Right kidney (tissue), 1 donor: ENCODE measurements around the gene LRRC4C.
A peak's percentile ranks its signal among the peaks of the same experiment; 100 is the strongest.

Experiments used
- DNase-seq: peaks from one replicate; pipeline ENCODE4 v3.0.0-alpha.2; 2016

LRRC4C gene

GRCh38 chr11:40360206-40360798 lies 1099.2 kb downstream of the LRRC4C start:
- no peak for DNase-seq

GRCh38 chr11:40354121-40354520 lies 1105.3 kb downstream of the LRRC4C start:
- no peak for DNase-seq

- DNase-seq = no peak
Measured at GRCh38 chr11:40340911-40341310, 1118.5 kb downstream of the LRRC4C start.

- no peak for DNase-seq
Measured at GRCh38 chr11:40338739-40339138, 1120.7 kb downstream of the LRRC4C start.

GRCh38 chr11:40338062-40338461 lies 1121.4 kb downstream of the LRRC4C start:
- DNase-seq = no peak

DNA sequence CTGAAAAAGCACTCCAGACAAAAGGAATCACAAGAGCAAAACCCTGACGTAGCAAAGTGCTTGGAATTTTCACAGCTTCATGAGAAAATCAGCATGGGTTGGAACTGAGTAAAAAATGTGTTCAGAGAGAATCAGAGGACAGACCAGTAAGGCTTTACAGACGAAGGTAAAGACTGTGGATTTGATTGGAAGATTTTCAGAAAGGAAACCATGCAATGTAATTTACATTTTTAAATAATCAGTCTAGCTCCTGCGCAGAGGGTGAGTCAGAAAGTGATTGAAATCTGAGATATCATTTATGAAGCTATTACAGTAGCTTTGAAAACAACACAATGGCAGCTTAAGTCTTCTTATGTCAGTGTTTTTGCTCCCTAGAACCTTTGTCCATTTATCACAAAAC lies 1122.3 kb downstream of the LRRC4C start:
- DNase-seq = no peak

GRCh38 chr11:40328890-40329614 lies 1130.4 kb downstream of the LRRC4C start:
- peak; percentile 3 for DNase-seq

GRCh38 chr11:40323241-40323640 lies 1136.2 kb downstream of the LRRC4C start:
- no peak for DNase-seq

- DNase-seq = no peak
Measured at GRCh38 chr11:40321537-40321936, 1137.9 kb downstream of the LRRC4C start.

- no peak for DNase-seq
Measured at GRCh38 chr11:40316171-40316570, 1143.3 kb downstream of the LRRC4C start.

GRCh38 chr11:40315122-40315521 lies 1144.3 kb downstream of the LRRC4C start:
- DNase-seq = no peak

GRCh38 chr11:40314327-40314726 lies 1145.1 kb downstream of the LRRC4C start:
- no peak for DNase-seq

- DNase-seq = no peak
Measured at GRCh38 chr11:40306938-40307548, 1152.4 kb downstream of the LRRC4C start.

GRCh38 chr11:40302669-40303068 lies 1156.8 kb downstream of the LRRC4C start:
- no peak for DNase-seq

- DNase-seq = no peak
Measured at GRCh38 chr11:40295466-40295865, 1164.0 kb downstream of the LRRC4C start.

GRCh38 chr11:40294741-40295140 lies 1164.7 kb downstream of the LRRC4C start:
- DNase-seq = no peak

GRCh38 chr11:40294349-40294735 lies 1165.1 kb downstream of the LRRC4C start:
- DNase-seq = no peak

GRCh38 chr11:40293655-40294348 lies 1165.7 kb downstream of the LRRC4C start:
- peak; percentile 95 for DNase-seq

DNA sequence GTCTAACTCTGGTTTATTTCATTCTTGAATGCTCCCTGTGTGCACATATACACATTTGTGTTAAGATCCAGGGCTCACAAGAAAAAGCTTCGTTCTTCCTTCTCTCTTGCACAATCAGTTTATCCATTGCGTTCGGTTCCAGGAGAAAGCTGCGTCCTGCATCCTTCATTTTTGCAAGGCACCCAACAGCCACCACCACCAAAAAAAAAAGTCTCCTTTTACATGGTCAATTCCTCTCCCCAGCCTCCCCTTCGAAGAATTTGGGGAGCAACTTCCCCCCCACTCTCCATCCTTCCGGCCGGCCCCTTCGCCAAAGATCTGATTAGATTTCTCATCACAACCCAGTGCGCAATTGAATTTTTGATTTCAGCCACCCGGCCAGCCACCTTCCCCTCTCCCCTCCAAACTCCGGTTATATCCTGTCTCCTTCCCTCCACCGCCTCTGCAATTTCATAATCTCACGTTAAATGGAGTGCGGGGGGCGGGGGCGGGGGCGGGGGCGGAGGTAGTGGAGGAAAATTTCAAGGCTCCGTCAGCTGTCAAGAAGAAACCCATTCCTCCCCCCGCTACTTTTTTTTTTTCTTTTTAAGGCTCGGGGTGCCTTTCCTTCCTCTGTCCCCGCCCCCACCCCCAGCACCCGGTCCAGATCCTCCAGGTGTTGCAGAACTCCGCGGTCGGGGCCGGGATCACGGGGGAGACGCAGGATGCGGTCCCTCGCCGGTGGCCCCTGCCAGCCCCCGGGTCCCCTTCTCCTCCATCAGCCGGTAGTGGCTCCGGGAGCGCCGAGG lies 1166.5 kb downstream of the LRRC4C start:
- peak; percentile 54 for DNase-seq

GRCh38 chr11:40291741-40292140 lies 1167.7 kb downstream of the LRRC4C start:
- no peak for DNase-seq

GRCh38 chr11:40291329-40291728 lies 1168.1 kb downstream of the LRRC4C start:
- no peak for DNase-seq

- peak; percentile 18 for DNase-seq
Measured at GRCh38 chr11:40290171-40290631, 1169.3 kb downstream of the LRRC4C start.
